Hematopoietic multipotent progenitor cell treated with erythropoietin and hydrocortisone succinate and interleukin-3 and kit ligand, for 15 days (in vitro differentiated cells): ENCODE results near the gene TRIM61.
"Not testable (repeated sequence)": the region's sequence is repeated elsewhere in the genome, so short reads cannot be mapped to it uniquely, and the experiment has no call there.

Experiments used
- DNase-seq: peaks from one replicate; pipeline ENCODE4 v3.0.0-alpha.2; 2015; ENCODE audit warnings: low spot score

The TRIM61 gene

DNA sequence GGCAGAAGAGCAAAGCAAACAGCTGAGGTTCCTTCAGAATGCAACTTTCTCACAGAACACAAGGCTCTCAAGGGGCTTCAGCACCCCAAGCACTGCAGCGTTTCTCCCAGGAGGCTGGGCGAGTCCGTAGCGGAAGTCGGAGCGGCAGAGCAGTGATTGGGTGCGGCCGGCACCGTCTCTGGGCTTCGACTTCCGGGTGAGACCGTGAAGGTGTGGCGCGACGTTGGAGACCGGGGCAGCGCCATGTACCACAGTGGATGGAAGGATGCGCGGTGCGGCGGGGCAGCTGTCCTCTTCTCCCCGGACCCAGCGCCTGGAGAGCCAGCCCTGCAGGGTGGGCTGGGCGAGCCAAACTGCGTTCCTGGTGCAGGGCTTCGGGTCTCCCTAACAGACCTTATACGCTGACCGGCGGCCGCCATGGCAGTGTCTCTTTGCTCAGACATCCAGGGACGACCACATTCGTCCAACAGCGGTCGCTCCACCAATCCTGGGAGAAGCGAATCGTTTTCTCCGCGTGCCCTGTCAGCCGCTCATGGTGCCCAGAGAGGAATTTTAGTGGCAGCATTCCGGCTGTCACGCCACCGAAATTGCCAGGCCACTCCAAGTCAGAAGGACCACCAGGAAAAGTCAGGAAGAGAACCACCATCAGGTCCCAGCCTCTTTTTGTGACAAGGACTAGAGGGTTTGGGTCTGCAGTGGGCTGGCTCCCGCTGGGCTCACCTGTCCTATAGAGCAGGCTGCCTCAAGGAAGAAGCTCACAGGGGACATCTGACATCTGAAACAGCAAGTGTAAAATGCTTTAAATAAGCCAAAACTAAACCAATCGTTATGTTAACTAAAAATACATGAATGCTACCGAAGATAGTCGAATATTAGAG is 20.5 kb downstream of the TRIM61 start:
- no peak for DNase-seq

- no peak for DNase-seq
These were observed 22.2 kb downstream of the TRIM61 start for GRCh38 chr4:164955107-164955805.

GRCh38 chr4:164952551-164952950 is 24.9 kb downstream of the TRIM61 start:
- no peak for DNase-seq

DNA sequence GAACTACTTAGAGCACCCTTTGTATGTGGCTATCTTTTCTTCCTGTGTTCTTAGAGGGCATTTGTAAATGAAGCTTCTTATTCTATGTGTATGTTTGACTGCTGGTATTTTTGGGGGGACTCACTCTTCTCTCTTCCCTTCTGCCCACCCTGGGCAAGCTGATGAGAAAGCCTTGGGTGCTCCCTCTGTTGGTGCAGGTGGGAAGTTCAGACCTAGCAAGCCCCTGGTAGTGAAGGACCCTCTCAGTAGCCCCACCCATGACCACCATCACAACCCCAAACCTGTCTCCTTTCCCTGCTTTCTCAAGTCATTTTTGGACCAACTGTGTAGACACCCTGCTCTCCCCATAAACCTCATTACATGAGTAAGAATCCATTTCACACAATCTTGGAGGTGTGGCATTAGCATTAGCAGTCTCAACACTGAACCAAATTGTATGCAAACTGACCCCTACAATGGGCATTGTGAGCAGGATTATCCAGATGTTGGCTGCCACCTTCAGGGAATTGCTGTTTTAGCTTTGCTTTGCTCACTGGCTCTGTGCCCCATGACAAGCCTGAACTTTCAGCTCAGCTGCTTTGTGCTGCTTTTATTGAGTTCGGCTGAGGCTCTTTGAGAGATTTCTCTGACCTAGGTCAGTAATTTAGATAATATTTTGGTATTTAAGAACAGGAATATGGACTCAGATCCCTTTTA is 27.9 kb downstream of the TRIM61 start:
- DNase-seq, result no peak

- DNase-seq, result no peak
These were observed 28.5 kb downstream of the TRIM61 start for GRCh38 chr4:164948975-164949374.

- DNase-seq, result not testable (repeated sequence)
These were observed 29.5 kb downstream of the TRIM61 start for GRCh38 chr4:164948006-164948405.

- DNase-seq, result no peak
These were observed 30.6 kb downstream of the TRIM61 start for GRCh38 chr4:164946810-164947209.

DNA sequence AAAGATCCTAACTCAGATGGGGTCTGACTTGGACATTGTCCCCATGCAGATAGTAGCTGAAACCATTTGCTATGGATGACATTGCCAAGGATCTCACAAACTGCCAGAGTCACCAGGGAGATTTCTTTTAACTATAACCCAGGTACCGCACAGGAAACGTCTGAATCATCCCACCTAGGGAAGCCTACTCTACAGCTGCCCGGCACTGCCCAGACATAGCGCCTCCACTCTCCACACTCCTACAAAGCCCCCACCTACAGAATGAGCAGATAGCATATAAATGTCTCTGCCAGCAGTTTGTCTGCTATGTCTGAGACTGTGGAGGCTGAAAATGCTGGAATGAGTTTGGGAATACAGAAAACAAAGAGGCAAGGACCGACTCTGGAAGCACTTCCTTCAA is 32.3 kb downstream of the TRIM61 start:
- no peak for DNase-seq

DNA sequence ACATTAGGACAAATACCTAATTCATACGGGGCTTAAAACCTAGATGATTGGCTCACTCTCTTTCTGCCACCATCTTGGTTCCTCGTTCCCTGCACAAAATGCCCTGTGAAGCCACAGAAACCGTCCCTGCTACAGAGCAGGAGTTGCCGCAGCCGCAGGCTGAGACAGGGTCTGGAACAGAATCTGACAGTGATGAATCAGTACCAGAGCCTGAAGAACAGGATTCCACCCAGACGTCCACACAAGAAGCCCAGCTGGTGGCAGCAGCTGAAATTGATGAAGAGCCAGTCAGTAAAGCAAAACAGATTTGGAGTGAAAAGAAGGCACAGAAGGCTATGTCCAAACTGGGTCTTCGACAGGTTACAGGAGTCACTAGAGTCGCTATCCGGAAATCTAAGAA is 34.3 kb downstream of the TRIM61 start:
- no peak for DNase-seq

- DNase-seq, result no peak
These were observed 39.7 kb downstream of the TRIM61 start for GRCh38 chr4:164937576-164938270.

DNA sequence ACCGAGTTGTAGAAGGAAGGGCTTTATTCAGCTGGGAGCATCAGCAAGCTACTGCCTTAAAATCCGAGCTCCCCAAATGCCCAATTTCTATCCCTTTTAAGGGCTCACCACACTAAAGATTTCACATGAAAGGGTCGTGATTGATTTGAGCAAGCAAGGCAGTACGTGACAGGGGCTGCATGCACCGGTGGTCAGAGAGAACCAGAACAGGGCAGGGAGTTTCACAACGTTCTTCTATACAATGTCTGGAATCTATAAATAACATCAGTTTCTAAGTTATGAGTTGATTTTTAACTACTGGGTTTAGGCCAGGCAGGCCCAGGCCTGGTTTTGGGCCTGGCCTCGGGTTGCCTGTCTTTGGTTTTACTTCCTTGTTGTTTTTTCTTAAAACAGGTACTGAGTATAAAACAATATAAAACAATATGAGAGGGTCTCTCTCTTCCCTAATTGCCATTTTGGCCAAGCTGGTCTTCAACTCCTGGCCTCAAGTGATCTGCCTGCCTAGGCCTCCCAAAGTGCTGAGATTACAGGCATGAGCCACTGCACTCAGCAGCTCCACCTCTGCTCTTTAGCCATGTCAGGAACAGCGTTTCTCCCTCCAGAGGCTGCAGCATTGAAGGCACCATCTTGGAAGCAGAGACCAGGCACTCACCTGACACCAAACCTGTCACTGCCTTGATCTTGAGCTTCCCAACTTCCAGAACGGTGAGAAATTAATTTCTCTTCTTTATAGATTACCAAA is 41.4 kb downstream of the TRIM61 start:
- not testable (repeated sequence) for DNase-seq

- no peak for DNase-seq
These were observed 42.1 kb downstream of the TRIM61 start for GRCh38 chr4:164935363-164935762.

- DNase-seq, result no peak
These were observed 44.2 kb downstream of the TRIM61 start for GRCh38 chr4:164933244-164933643.

- no peak for DNase-seq
These were observed 45.7 kb downstream of the TRIM61 start for GRCh38 chr4:164931551-164932324.

GRCh38 chr4:164930647-164931046 is 46.8 kb downstream of the TRIM61 start:
- DNase-seq, result no peak

- DNase-seq, result not testable (repeated sequence)
These were observed 50.4 kb downstream of the TRIM61 start for GRCh38 chr4:164927101-164927500.

DNA sequence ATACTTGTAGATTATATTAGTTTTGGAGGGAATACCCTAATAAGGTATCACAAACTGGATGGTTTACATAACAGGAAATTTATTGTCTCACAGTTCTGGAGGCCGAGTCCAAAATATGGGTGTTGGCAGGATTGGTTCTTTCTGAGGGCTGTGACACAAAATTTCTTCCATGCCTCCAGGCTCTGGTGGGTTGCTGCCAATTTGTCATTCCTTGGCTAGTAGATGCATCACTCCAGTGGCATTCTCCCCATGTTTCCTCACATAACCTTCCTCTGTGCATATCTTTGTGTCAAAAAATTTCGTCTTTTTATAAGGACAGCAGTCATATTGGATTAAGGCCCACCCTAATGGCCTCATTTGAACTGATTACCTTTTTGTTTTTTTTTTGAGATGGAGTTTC is 51.2 kb downstream of the TRIM61 start:
- no peak for DNase-seq

- no peak for DNase-seq
These were observed 52.7 kb downstream of the TRIM61 start for GRCh38 chr4:164924670-164925238.

DNA sequence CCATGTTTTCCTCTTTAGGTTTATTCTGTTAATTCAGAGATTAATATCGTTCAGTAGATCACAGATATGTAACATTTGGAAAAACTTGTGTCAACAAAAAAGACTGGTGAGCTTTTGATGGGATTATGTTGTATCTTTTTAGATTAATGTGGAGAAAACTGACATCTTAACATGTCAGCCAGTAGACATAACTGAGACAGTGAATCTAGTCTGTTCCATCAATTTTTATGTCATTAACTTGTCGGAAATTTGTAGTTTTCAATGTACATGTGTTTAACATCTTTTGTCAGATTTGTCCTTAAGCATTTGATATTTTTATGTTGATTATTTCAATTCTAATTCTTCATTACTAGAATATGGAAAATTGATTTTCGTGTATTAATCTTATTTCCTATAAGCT is 58.5 kb downstream of the TRIM61 start:
- no peak for DNase-seq
